ENCODE results near the gene HSH2D.

DNA sequence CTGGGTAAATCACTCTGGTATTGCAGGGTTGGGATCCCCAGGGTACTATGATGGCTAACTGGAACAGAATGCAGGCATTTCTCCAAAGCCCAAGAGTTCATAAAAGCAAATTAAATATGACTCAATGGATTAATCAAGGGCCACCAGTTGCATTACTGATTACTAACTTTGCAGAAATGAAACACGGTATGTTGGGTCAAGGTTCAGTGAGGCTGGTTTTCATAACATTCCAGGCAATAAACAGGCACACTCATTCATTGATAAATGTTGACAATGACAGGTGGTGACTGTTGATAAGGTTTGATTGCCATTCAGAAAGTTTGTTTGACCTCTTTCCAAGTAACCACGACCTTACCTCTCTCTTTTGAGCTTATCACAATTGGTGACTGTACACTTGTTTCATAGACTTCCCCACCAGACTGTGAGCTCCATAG lies 53.7 kb downstream of the HSH2D start:
- TF ChIP-seq, protein P1, sequence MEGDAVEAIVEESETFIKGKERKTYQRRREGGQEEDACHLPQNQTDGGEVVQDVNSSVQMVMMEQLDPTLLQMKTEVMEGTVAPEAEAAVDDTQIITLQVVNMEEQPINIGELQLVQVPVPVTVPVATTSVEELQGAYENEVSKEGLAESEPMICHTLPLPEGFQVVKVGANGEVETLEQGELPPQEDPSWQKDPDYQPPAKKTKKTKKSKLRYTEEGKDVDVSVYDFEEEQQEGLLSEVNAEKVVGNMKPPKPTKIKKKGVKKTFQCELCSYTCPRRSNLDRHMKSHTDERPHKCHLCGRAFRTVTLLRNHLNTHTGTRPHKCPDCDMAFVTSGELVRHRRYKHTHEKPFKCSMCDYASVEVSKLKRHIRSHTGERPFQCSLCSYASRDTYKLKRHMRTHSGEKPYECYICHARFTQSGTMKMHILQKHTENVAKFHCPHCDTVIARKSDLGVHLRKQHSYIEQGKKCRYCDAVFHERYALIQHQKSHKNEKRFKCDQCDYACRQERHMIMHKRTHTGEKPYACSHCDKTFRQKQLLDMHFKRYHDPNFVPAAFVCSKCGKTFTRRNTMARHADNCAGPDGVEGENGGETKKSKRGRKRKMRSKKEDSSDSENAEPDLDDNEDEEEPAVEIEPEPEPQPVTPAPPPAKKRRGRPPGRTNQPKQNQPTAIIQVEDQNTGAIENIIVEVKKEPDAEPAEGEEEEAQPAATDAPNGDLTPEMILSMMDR (IDR thresholded peaks at IDR 0.05) = no peak
- TF ChIP-seq EP300 (IDR thresholded peaks at IDR 0.05) = no peak

All from suprapubic skin (tissue), 3 donors.